DOHH2 (cell line): Measurements from ENCODE around the gene WLS.

ENCODE experiments used
- EZH2phosphoT487 ChIP-seq: fragments of 200-600 bp; sonication (generic); IDR thresholded peaks from 2 replicates; pipeline ENCODE4 v1.6.1; 2017; ENCODE audit warnings: borderline replicate concordance, mild to moderate bottlenecking, antibody characterized with exemption, low read length, moderate library complexity, mixed read lengths
- TF ChIP-seq, protein P1 (sequence below): fragments of 200-600 bp; sonication (generic); IDR thresholded peaks from one replicate; pipeline ENCODE4 v1.5.1; 2014; ENCODE audit warnings: antibody characterized with exemption, mild to moderate bottlenecking, low read depth, low read length; ENCODE audit not compliant: poor library complexity, severe bottlenecking

DNA sequence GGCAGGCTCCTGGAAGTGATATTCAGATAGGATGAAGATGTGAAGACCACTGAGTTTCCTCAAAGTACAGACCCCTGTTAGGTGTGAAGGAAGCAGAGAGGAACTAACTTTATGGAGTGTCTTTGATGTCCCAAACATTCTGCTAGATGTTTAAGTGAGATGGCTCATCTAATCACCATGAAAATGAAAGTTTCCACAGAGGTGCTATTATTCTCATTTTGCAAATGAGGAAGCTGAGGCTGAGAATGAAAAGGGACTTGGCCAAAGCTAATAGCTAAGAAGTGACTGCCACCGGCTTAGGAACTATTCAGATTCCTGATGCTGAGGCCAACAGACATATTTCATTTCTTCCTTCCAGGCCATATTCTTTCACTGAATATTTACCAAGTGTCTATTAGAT is 45.9 kb upstream of the WLS start:
- TF ChIP-seq, protein P1, sequence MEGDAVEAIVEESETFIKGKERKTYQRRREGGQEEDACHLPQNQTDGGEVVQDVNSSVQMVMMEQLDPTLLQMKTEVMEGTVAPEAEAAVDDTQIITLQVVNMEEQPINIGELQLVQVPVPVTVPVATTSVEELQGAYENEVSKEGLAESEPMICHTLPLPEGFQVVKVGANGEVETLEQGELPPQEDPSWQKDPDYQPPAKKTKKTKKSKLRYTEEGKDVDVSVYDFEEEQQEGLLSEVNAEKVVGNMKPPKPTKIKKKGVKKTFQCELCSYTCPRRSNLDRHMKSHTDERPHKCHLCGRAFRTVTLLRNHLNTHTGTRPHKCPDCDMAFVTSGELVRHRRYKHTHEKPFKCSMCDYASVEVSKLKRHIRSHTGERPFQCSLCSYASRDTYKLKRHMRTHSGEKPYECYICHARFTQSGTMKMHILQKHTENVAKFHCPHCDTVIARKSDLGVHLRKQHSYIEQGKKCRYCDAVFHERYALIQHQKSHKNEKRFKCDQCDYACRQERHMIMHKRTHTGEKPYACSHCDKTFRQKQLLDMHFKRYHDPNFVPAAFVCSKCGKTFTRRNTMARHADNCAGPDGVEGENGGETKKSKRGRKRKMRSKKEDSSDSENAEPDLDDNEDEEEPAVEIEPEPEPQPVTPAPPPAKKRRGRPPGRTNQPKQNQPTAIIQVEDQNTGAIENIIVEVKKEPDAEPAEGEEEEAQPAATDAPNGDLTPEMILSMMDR = no peak
- no peak for TF ChIP-seq EZH2phosphoT487
